Stimulated activated CD8-positive, alpha-beta memory T cell treated with anti-CD3 and anti-CD28 coated beads, Interleukin-7, amount 100 ng/mL, for 24 hours (primary cell): ENCODE data around the gene FHL1.

Source experiments
- DNase-seq: peaks from one replicate; pipeline ENCODE4 v3.0.0-alpha.2; 2020; ENCODE audit warnings: low read depth

Gene FHL1

DNA sequence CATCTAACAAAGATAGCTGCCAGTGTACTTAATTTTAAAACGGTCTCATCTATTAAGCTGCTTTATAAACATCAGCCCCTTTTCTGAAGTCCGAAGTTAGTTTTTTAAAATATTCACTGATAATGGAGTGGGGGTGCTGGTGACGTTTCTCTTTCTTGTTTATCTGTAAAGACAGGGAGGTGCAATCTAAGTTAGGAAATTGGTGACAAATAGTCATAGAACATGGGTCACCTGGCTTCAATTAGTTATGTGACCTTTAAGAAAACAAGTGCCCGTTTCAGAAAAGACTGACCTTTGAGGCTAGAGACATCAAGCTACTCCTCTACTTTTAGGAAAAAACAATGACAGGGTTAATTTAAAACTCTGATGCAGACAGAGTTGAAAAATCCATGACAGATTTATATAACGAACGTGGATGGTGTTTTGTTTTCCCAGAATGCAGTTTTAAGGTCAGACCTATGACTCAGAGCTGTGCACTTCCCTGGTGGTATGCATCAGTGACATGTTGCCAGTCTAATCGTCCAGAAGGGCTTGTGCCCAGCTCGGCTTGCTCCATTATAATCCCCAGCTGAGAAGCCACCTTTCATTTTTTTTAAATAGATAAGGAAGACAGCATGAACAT is 38.2 kb downstream of the FHL1 start:
- DNase-seq = no peak

DNA sequence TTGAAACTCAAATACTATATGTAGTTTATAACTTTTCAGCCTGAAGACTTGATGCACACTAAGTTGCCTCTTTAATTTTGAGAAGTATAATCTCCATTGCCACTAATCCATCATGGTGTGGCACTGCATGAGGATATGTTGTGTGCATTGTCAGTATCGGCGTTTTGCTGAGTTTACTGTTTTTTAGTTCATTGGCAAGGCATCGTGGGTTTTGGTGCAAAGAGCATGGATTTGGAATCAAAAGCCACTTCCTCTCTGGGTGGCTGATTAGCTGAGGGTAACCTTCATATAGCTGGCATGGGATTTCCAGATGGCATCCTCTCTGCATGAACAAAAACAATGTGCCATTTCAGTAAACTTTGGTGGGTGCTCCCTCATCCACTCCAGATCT is 38.7 kb downstream of the FHL1 start:
- DNase-seq = no peak

DNA sequence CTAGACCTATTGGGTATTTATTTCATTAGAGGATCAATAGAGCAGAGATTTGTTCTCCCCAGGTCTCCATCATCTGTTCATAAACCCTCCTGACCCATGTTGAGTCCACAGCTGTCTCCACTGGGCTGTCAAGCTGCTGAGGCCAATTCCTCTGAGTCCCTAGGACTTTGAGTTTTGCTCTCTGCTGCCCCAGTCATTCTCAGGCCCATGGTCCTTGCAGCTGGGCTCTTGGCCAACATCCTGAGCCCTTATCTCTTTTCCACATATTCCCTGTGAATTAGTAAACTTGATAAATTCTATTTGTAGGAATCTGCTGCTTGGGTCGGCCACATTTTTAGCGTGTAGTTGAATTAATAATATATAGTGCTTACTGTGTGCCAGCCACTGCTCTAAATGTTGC is 41.9 kb downstream of the FHL1 start:
- no peak for DNase-seq

DNA sequence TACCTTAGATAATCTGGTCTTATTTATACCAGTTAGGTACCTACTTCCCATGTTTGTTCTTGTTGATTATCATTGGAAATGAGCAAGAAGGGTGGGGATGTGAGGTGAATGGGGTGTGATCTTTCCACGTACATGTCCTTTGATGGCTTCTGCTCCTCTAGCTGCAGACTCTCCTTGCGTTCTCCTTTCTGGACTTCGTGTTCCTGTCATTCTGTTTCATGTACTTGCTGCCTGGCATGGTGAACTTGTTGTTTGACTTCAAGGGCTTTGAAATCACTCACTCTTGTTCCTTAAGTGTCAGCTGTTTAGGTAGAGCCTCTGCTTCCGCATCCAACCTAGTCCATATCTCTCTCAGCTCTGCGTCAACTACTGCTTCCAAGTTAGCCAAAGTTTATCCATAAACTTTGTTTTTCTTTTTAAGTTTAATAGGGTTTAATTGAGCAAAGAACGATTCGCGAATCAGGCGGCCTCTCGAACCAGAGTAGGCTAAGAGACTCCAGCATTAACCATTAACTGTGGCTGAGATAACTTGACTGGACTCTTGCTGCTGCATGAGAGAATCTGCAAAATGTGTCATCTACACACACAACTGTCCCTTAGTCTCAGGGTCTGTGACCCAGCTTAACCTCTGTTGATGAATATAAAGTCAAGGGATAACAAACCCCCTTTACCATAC is 42.8 kb downstream of the FHL1 start:
- no peak for DNase-seq

DNA sequence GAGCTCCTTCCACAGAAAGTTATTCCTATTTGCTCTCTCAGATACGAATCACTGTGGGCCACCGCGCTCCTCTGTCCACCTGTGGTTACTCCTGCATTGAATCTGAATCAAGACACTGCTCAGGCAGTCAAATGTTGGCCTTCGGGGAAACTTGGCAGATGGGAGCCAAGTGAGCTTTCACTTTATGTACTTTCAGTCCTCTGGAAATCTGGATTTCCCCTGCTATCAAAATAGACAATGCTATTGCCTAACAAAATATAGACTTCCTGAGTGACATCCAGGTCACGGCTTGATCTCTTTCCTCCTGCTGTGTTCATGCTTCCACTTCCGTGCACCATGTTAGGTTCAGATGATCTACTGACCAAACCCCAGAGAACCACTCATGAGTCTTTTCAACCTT is 43.8 kb downstream of the FHL1 start:
- no peak for DNase-seq

DNA sequence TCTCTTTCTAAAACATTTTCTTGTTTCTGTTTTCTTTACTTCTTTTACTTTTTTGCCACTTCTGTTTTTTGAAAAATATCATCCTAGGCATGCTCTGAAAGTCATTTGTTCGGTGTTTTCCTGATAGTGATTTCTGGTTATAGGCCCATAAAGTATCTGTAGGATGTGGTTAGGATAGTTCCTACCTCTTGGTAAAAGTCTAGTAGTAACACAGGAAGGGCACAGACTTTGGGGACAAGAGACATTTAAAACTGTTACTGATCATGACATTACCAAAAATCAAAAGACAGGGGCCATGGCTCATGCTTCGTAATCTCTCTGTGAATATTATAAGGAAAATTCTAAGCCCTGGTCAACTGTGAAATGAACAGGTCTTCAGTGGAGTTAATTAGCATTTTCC is 44.8 kb downstream of the FHL1 start:
- DNase-seq = no peak

DNA sequence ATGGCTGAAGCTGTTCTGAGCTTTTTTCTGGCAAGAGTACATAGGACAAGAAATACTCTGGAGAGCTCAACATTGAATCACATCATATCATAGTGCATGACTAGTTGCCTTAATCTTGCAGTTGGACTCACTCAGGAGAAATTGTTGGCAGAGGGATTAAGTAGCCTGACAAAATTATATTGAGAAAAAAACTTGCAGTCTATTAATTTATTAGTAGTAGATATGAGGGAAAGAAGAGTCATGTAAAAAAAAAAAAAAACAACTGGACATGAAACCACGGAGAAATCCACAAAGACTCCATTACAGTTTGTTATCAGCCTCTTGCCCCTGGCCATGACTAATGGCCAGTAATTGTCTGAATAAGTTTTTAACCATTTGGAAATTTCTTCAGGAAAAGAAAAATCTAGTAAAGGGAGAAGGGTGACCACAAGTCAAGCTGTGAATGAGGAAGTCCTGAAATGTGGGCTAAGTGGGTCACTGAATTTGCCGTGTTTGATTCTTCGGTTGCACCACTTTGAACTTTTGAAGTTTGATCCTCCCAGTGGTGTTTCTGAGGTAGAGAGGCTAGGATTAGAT is 45.6 kb downstream of the FHL1 start:
- no peak for DNase-seq

DNA sequence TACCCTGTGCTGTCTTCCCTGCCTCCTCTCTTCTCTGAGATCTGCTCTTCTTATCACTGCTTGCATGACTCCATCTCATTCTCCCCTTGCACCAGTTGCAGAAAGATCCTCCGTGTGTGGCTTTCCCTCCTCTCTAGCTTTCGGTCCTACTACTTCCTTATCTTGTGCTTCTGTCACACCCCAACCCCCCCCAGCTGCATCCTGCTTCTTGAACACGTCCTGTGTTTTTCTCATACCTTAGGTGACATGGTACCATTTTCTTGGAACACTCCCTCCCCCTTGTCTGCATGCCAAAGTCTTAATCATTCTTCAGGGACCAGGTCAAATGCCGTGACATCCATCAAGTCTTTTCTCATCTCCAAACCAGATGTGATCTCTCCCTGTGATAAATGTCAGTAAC is 46.4 kb downstream of the FHL1 start:
- DNase-seq = no peak

DNA sequence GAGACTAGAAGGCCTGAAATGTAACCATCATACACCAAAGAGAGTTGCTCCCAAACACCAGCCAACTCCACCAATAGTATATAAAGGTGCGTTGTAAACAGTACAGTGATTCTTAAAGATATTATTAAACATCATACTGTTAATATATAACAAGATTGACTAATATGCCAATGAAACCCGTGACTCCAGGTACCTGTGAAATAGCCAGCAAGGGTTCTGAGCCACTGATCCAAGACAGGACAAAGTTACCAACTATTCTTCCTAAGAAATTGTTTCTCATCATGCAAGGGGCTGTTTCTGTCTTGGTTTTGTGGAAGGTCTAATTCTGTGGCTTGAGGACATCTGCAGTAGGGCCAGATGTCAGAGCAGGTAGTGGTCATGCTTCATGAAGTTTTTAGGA is 47.2 kb downstream of the FHL1 start:
- DNase-seq = no peak

DNA sequence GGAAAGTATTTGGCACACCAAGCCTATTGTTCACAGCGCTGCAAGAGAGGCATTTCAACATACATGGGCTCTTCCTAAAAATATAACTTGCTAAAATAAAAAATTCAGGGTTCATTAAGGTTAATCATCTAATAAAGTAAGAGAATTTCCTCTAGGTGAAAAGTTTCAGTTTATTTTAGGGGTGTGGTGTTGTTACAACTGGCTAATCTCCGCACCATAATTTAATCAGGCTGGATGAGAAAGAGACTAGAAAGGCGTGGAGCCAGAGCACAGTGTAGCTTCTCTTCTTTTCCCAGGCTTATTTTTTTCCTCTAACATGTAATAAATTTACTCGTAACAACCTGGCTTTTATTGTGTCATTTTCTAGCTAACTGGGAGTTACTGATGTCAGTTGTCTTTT is 47.9 kb downstream of the FHL1 start:
- DNase-seq = no peak

DNA sequence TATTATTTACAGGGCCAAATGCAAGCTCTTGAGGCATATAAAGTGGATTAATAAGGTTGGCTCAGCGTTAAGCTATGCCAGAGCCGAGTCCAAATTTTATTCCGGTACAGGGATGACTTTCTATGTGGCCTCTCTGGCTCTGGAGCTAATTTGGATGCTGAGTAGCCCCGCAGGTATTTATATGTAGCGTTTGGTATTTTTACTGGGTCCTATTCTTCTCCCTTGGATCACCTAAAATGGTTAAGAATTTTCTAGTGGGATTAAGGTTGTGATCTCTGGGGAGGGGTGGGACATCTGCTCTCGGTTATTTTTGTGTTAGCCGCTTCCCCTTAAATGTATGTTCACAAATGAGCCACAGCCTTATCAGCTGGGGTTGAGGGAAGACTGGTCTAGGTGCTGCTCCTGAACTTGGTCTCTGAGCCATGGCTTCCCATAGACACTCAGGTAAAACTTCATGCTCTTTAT is 49.4 kb downstream of the FHL1 start:
- DNase-seq = no peak

DNA sequence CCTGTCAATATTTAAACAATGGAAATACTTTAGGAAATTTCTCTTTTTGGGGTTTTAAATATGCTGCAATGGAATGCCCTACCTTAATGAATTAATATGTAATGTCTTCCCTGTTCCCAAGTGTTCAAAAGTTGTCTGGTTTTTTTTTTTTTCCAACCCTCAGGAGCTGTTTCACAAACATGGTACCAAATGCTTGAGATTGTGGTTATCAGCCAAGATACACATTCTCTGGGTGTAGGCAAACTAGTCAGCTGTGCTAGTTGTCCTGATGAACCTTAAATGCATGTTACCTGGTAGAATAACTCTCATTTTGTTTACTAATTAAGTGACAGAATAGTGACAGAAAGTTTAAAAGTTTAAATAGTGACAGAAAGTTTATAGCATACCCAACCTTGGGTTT is 50.7 kb downstream of the FHL1 start:
- no peak for DNase-seq

DNA sequence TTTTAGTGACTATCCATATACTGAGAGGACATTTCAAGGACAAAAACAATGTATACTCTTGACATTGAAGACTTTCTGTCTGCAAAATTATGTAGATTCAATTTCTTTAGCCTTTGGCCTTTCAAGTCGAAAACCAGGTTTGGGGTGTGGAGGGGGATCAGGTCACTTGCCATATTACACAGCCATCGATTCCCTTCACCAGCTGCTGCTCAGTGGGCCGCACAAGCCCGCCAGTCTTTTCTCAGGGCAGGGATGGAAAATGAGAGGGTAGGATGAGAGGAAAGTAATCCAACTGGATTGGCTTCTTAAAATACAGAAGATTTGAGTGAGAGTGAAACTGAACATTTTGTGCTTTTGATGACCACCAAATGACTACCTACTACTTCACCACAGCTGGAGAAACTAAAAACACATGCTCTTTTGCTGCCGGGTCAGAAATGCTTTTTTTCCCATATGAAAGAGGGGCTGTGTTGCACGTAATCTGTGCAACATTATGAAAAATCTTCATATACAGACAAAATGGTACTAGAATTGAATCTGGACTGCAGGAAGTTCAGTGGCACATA is 51.4 kb downstream of the FHL1 start:
- no peak for DNase-seq

DNA sequence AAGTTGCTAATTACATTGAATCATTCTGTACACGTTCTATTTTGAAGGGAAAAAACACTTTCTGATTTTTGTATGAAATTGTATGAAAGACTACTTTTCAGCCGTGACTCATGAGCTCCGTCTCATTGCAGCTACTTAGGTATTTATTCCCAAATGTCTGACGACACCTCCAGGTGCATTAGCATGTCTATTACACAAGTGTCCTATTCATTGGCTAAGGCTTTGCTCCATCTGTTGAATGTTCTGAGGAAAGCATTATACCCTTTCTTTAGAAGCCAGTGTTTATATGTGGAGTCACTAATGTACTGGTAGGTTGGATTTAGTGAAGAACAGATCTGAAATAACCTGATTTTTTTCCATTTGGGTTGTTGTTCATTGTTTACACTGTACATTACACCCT is 52.0 kb downstream of the FHL1 start:
- no peak for DNase-seq

DNA sequence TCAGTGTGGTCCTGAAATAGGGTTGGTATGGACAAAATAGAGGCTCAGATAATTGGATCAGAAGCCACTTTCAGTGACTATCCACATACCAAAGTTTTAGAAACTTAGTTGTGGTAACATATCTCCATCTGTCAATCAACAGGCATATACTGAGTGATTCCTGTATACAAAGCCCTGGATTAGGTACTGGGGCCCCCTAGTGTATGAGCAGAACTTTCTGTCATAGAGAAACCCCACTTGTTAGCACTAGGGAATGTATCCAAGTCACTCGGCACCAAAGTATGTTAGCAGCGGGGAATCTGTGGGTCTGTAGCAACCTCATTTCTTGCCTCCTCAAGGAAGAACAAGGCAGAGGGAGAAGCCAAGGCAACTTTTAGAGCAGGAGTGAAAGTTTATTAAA is 53.1 kb downstream of the FHL1 start:
- no peak for DNase-seq

DNA sequence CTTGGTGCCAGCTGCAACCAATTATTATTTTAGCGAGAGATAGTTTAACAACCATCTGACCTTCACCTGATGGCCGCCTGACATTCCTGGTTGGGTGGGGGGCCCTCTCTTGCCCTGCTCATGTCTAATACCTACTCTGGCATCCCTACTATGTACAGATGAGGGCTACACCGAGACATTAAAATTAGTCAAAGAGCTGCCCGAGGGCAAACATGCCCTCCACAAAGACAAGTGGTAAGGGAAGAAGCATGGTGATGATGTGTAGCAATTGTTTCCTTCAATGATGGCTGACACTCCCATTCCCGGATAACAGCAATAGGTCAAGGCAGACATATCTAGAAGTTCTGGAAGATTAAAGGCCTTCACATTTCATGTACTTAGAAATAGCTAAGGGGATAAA is 54.3 kb downstream of the FHL1 start:
- no peak for DNase-seq

DNA sequence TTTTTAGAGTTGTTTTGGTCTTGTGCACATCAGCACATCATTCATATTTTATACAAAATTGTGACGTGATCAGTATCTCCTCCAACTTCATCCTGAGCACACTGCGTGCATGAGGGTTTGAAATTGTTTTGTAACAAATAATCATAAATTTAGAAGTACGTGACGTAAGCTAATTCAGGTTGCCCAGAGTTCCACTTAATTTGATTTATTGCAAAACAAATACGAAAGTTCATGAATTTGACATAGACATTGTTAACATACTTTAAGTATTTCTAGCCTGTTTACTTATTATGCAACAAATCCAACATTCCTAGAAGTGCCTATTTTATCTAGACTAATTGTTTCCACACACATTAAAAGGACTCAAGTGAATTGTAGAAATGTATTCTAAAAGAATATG is 55.6 kb downstream of the FHL1 start:
- DNase-seq = no peak

DNA sequence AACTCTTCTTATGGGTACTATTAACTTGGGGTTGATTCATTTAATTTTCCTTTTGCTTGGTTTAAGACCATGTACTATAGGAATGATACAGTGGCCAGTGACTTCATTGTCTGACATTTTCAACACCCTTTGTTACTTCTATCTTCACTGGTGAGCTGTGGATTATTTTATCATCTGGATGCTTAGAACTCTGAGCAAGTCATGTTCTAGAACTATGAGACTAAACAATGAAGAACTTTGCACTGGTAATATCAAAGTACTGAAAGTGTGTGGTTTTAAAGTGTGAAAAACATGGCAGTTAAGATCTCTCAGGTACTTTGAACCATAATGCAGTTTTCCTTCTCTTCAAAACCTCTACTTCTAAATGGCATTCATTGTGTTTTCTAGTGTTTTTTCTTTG is 56.1 kb downstream of the FHL1 start:
- DNase-seq = no peak

DNA sequence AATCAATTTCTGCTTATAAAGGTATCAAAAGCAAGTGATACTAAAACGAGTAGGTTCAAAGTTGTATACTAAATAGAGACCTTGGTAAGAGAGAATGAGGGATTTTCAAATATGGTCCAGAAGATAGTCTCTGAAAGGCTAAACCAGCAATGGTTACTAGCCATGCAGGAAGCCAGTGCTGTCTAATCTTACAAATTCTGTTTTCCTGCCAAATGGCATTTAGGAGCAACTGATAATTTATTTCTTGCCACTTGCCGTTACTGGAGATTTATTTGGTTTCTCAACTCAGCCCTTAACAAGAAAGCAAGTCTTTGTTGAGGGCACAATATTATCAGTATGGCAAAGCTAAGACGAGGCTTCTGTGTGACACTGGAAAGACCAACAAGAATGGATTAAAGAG is 56.6 kb downstream of the FHL1 start:
- no peak for DNase-seq

DNA sequence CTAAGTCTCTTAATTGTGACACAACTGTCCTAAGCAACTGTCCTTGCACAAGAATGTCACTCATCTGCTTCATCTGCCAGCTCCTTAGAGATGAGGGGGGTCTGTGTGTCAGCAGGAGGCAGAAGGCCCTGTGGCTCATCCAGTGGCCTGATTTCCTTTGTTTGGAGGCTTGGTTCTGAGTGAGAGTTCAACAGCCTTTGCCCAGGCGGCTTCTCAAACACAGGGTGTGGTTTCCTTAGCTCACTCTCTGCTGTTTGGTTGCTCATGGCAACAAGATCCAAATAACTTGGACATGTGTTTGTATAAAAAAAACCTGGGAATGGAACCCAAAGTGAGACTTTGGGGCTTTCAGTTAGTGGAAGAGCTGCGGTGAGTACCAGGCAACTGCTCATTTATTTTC is 57.2 kb downstream of the FHL1 start:
- DNase-seq = no peak

DNA sequence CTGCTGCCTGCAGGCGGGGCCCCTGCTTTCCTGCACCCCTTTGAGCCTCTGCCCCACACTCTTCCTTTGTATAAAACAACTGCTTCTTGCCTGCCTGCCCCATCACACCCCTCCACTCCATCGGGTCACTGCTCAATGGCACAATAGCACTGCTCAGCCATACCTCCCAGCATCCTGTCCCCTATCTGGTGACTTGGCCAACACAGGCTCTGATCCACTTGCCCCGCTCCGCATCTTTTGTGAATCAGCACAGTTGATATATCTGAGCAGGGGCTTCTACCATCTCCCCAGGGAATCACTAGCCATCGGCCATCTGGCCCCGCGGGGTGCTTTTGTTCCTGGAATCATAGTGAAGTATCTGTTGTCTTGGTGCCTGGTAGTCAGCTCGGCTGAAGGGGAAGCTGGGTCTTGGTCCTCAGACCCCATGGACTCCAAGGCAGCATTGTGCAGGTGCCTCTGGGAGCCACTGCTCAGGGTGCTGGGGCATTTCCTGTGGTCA is 58.6 kb downstream of the FHL1 start:
- no peak for DNase-seq

DNA sequence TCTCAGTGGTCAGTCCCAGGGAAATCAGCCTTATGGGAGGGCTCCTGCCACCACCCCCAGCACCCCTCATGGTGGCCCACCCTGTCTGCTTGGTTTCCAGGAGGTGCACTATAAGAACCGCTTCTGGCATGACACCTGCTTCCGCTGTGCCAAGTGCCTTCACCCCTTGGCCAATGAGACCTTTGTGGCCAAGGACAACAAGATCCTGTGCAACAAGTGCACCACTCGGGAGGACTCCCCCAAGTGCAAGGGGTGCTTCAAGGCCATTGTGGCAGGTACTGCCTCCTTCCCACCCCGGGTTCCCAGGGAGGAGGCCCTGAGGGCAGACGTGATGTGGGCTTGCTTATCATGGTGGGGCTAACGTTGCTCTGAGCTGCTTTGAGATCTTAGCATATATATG is 59.6 kb downstream of the FHL1 start:
- no peak for DNase-seq

DNA sequence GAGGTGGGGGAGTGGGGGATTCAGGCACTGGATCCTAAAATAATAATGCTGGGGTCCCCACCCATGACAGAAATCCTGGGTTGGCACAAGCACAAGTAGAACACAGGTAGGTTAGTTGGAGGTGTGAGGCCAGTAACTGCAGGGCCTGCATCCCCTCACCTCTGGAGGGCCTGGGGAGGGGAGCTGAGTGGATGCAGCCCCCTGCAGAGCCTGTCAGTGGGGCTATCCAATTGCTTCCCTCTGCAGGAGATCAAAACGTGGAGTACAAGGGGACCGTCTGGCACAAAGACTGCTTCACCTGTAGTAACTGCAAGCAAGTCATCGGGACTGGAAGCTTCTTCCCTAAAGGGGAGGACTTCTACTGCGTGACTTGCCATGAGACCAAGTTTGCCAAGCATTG is 60.2 kb downstream of the FHL1 start:
- DNase-seq = no peak
